ENCODE data around the gene FRYL.

Gene FRYL

DNA sequence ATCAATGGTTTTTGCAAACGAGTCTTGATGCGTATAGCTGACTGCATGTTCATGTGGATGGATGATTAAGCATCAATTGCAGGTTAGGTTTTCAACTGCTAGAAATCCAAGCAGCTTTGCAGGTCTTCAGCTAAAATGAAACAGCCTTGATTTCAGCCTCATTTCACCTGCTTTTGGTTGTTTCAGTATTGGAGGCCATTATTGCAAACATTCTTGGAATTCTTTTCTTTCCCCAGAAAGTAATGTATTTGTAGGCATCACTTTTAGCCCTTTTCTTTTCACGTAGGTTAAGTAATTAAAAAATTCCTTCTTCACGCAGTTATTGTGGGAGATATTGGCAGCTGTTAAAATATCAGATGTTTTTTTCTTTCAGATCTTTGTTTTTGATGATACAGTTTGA is 281.2 kb downstream of the FRYL start:
- Histone ChIP-seq H2AFZ (ENCODE audit: low read depth, low read length, severe bottlenecking) (no peak overlapping the region), H3K9me2 (replicated peaks; ENCODE audit: insufficient read depth, low read length) (no peaks in the 10 kb centered on the region), H3K27ac (ENCODE audit: low read depth, low read length) (no peak overlapping the region), H3K4me2 (ENCODE audit: low read depth, low read length, poor library complexity, severe bottlenecking) (no peak overlapping the region), H3K9me3 (ENCODE audit: insufficient read depth, low read length) (no peaks in the 10 kb centered on the region), H3K4me3 (ENCODE audit: insufficient read depth, low read length, poor library complexity, severe bottlenecking) (no peak overlapping the region), H4K20me1 (ENCODE audit: low read depth, low read length) (no peaks in the 10 kb centered on the region), H3K9ac (ENCODE audit: low read length) (no peak overlapping the region), H3K79me2 (ENCODE audit: insufficient read depth, low read length) (no peaks in the 10 kb centered on the region), H3F3A (ENCODE audit: insufficient read depth) (no peaks in the 10 kb centered on the region), H3K27me3 (ENCODE audit: low read length) (no peaks in the 10 kb centered on the region), H3K36me3 (ENCODE audit: low read length) (peaks cover 26% of the 10 kb centered on the region; the same call in 1 of the 2 replicates)
- no peak for TF ChIP-seq EZH2phosphoT487 (conservative IDR thresholded peaks at IDR 0.05; ENCODE audit: low read length)
- TF ChIP-seq, protein P1, sequence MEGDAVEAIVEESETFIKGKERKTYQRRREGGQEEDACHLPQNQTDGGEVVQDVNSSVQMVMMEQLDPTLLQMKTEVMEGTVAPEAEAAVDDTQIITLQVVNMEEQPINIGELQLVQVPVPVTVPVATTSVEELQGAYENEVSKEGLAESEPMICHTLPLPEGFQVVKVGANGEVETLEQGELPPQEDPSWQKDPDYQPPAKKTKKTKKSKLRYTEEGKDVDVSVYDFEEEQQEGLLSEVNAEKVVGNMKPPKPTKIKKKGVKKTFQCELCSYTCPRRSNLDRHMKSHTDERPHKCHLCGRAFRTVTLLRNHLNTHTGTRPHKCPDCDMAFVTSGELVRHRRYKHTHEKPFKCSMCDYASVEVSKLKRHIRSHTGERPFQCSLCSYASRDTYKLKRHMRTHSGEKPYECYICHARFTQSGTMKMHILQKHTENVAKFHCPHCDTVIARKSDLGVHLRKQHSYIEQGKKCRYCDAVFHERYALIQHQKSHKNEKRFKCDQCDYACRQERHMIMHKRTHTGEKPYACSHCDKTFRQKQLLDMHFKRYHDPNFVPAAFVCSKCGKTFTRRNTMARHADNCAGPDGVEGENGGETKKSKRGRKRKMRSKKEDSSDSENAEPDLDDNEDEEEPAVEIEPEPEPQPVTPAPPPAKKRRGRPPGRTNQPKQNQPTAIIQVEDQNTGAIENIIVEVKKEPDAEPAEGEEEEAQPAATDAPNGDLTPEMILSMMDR (IDR thresholded peaks at IDR 0.05; ENCODE audit: insufficient read depth, low read length, poor library complexity, severe bottlenecking), result no peak

DNA sequence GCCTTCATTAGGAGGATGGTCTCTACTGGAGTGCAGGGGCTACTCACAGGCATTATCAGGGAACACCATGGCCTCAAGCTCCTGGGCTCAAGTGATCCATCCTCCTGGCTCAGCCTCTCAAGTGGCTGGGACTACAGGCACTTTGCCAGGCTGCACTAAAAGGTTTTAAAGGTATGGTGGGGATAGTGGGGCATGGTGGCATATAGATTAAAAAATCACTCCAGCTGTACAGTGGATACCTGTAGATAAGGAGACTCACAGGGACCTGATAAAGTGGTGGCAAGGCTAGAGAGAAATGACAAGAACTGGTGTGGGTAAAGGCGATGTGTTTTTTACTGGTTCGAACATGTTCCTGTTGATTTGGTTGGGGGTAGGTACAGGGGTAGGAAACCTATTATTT is 284.1 kb downstream of the FRYL start:
- no peaks in the 10 kb centered on the region for H3K9me3 ChIP-seq (ENCODE audit: insufficient read depth, low read length)
- TF ChIP-seq, protein P1 (IDR thresholded peaks at IDR 0.05; ENCODE audit: insufficient read depth, low read length, poor library complexity, severe bottlenecking), result no peak
- no peak for TF ChIP-seq EZH2phosphoT487 (conservative IDR thresholded peaks at IDR 0.05; ENCODE audit: low read length)
- H3K27ac ChIP-seq (ENCODE audit: low read depth, low read length), result no peak overlapping the region
- H3K79me2 ChIP-seq (ENCODE audit: insufficient read depth, low read length), result no peaks in the 10 kb centered on the region
- peaks cover 18% of the 10 kb centered on the region; the same call in 1 of the 2 replicates for H3K36me3 ChIP-seq (ENCODE audit: low read length)
- H2AFZ ChIP-seq (ENCODE audit: low read depth, low read length, severe bottlenecking), result no peak overlapping the region
- no peak overlapping the region for H3K9ac ChIP-seq (ENCODE audit: low read length)
- no peaks in the 10 kb centered on the region for H4K20me1 ChIP-seq (ENCODE audit: low read depth, low read length)
- no peaks in the 10 kb centered on the region for H3F3A ChIP-seq (ENCODE audit: insufficient read depth)
- no peak overlapping the region for H3K4me3 ChIP-seq (ENCODE audit: insufficient read depth, low read length, poor library complexity, severe bottlenecking)
- no peaks in the 10 kb centered on the region for H3K27me3 ChIP-seq (ENCODE audit: low read length)
- H3K9me2 ChIP-seq (replicated peaks; ENCODE audit: insufficient read depth, low read length), result no peaks in the 10 kb centered on the region
- H3K4me2 ChIP-seq (ENCODE audit: low read depth, low read length, poor library complexity, severe bottlenecking), result no peak overlapping the region

DNA sequence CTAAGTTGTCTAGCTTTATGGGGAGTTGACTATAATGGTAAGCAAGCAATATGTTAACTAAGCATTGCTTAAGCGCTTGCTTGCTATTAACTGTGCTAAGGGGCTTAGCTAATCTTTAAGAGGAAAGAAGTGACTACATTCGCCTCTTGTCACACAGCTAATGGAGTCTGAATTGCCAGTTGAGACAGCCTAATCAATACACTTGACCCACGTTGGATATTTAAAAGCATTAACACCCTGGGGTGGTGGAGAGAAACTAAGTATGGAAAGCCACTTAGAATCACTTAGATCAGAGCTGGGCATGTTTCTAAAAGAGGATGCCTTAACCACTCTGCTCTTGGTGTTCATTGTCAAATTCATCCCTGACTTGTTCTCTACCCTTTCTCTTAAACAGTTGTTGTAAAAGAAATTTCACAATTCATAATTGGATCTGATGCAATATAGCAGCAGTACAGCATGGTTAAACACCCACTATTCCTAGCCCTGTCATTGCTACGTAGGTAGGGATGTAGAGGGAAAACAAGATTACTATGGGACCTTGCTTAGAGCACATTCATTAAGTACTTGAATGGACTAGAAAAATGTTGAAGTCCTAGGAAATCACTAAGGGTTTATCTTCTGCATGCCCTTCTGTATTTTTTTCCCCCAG is 286.5 kb downstream of the FRYL start:
- TF ChIP-seq EZH2phosphoT487 (conservative IDR thresholded peaks at IDR 0.05; ENCODE audit: low read length), result no peak
- TF ChIP-seq, protein P1 (IDR thresholded peaks at IDR 0.05; ENCODE audit: insufficient read depth, low read length, poor library complexity, severe bottlenecking), result no peak
- Histone ChIP-seq H3K27me3 (ENCODE audit: low read length) (no peaks in the 10 kb centered on the region), H3F3A (ENCODE audit: insufficient read depth) (no peaks in the 10 kb centered on the region), H2AFZ (ENCODE audit: low read depth, low read length, severe bottlenecking) (no peak overlapping the region), H3K79me2 (ENCODE audit: insufficient read depth, low read length) (no peaks in the 10 kb centered on the region), H3K4me2 (ENCODE audit: low read depth, low read length, poor library complexity, severe bottlenecking) (no peak overlapping the region), H3K9ac (ENCODE audit: low read length) (no peak overlapping the region), H3K27ac (ENCODE audit: low read depth, low read length) (no peak overlapping the region), H4K20me1 (ENCODE audit: low read depth, low read length) (no peaks in the 10 kb centered on the region), H3K36me3 (ENCODE audit: low read length) (peaks cover under 1% of the 10 kb centered on the region; the same call in 1 of the 2 replicates), H3K9me2 (replicated peaks; ENCODE audit: insufficient read depth, low read length) (no peaks in the 10 kb centered on the region), H3K4me3 (ENCODE audit: insufficient read depth, low read length, poor library complexity, severe bottlenecking) (no peak overlapping the region), H3K9me3 (ENCODE audit: insufficient read depth, low read length) (no peaks in the 10 kb centered on the region)

Data from SU-DHL-6 (cell line).